ENCODE results near the gene LTB.

DNA sequence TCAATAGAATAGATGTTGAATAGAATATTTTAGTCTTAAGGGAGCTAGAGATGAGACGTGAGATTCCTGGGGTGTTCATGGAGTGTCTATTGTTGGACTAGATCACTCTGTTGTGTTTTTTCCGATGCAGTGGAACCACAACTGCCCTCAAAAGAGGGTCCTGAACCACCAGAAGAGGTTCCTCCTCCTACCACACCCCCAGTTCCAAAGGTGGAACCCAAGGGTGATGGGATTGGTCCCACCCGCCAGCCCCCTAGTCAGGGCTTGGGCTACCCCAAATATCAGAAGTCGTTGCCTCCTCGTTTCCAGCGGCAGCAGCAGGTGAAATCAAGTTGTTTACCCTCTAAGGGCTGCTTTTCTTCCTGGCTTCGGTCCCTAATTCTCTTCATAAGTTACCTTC lies 46.8 kb upstream of the LTB start:
- TF ChIP-seq, protein P1, sequence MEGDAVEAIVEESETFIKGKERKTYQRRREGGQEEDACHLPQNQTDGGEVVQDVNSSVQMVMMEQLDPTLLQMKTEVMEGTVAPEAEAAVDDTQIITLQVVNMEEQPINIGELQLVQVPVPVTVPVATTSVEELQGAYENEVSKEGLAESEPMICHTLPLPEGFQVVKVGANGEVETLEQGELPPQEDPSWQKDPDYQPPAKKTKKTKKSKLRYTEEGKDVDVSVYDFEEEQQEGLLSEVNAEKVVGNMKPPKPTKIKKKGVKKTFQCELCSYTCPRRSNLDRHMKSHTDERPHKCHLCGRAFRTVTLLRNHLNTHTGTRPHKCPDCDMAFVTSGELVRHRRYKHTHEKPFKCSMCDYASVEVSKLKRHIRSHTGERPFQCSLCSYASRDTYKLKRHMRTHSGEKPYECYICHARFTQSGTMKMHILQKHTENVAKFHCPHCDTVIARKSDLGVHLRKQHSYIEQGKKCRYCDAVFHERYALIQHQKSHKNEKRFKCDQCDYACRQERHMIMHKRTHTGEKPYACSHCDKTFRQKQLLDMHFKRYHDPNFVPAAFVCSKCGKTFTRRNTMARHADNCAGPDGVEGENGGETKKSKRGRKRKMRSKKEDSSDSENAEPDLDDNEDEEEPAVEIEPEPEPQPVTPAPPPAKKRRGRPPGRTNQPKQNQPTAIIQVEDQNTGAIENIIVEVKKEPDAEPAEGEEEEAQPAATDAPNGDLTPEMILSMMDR (conservative IDR thresholded peaks at IDR 0.05; ENCODE audit: low read depth, low read length), result no peak
- no peak for TF ChIP-seq EZH2 (IDR thresholded peaks at IDR 0.05; ENCODE audit: borderline replicate concordance, low read depth, low read length, poor library complexity, severe bottlenecking)

Data from A673 (cell line).